ENCODE measurements around the gene E4F1. TPM values are rescaled to one million over a fixed set of nuclear protein-coding genes. Genes with fewer than 3 reads are reported as not detected.

Gene E4F1
- polyA plus RNA-seq, 3 donors: 19.8 to 26.3 (median 23.3) TPM

GRCh38 chr16:2270588-2271470 lies 47.4 kb downstream of the E4F1 start:
- no peak for DNase-seq

DNA sequence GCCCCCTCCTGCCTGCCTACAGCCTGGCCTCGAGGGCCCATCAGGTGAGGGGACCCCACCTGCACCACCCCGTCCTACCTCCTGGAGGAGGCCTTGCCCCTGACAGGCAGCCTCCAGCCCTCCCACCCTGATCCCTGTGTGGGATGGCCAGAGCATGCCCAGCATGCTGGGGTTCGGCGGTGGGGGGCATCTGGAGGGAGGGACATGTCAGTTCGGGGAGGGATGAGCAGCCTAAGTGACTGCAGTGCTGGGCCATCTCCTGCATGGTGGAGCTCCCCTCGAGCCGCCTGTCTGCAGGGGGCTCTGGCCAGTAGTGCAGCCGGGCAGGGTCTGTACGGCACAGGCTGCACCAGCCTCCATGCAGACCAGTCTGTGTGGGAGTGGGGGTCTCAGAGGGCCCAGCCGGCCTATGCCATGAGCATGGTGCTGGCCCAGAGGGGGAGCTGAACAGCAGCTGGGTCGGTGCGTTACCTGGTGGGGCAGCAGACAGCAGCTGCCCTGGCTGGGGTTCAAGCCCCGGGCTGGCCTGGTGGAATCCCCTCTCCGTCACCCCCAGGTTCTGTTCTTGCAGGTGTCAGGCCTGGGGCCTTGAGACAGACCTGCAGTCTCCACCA lies 48.6 kb downstream of the E4F1 start:
- no peak for DNase-seq

DNA sequence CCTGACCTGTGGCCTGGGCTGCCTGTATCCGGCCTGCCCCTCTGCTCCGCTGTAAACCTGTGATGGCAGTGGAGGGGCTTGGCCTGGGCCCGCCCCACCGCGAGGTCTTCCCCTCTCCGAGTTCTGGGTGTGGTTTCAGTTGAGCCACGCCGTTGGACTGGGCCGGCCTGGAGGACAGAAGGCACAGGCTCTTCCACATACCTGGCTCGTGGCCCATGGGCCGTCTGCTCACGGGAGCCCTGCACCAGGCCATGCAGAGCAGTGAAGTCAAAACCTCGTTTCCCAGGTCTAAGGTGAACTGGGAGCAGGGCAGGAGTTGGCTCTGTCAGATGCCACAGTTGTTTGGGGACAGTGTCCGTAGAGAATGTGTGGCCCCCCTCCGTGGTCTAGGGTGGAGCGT lies 50.1 kb downstream of the E4F1 start:
- no peak for DNase-seq

DNA sequence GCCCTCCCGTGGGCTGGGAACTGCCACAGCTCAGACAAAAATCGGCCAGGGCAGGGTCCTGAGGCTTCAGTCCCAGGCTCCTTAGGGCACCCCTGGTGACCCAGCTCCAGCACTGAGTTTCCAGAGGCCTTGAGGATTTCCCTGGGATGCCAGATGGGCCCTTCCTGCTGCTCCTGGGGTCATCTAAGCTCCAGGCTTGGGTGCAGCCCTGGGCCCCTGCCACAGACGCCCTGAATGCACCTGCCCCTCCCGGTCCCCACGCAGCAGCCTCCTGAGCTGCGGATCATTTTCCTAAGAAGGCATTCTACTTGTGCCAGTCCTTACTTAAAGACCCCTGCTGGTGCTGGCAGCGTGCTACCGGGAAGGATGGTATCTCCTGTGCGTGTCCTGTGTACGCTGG lies 50.5 kb downstream of the E4F1 start:
- DNase-seq: no peak

GRCh38 chr16:2275476-2276367 lies 52.3 kb downstream of the E4F1 start:
- no peak for DNase-seq

GRCh38 chr16:2276368-2277195 lies 53.2 kb downstream of the E4F1 start:
- DNase-seq: no peak

DNA sequence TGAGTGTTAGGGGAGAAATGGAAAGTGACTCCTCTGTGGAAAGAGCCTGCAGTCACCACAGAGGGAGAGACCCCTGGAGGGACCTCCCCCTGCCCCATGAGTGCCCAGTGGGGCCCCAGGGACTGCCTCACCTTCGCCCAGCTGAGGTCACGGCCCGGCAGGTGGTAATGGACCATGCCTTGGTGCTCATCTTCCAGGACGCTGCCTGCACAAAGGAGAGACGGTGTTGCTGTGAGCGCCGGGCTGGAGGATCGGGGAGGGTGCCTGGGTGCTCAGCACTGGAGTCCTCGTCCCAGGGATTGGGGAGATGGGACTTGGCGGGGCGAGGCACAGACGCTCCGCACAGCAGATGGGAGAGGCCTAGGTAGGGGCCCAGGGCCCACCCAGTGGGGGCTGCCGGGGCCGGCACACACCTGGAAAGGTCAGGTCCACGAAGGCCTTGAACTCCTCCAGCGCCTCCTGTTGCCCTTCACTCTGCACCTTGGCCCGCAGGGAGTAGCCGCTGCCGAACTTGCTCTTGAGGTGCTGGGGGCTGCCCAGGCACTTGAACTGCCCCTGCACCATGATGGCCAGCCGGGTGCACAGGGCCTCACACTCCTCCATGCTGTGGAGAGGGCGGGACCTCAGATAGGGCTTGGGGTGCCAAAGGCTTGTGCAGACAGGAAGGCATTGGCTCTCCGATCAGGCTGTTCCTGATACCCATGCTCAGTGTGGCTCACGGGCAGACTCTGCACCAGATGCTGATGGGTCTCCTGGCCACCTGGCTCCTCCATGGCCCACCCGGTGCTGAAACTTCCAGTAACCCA lies 54.3 kb downstream of the E4F1 start:
- DNase-seq: no peak

DNA sequence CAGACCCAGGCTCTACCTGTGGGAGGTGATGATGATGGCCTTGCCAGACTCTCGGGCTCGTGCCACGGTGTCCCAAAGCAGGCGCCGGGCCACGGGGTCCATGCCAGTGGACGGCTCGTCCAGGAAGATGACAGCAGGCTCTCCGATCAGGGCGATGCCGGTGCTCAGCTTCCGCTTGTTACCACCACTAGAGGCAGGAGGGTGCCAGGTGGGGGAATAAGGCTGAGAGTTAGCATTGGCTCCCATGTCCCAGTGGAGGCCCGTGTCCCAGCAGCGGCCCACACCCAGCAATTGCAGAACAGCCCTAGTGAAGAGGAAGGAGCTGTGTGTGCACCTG lies 54.8 kb downstream of the E4F1 start:
- no peak for DNase-seq

DNA sequence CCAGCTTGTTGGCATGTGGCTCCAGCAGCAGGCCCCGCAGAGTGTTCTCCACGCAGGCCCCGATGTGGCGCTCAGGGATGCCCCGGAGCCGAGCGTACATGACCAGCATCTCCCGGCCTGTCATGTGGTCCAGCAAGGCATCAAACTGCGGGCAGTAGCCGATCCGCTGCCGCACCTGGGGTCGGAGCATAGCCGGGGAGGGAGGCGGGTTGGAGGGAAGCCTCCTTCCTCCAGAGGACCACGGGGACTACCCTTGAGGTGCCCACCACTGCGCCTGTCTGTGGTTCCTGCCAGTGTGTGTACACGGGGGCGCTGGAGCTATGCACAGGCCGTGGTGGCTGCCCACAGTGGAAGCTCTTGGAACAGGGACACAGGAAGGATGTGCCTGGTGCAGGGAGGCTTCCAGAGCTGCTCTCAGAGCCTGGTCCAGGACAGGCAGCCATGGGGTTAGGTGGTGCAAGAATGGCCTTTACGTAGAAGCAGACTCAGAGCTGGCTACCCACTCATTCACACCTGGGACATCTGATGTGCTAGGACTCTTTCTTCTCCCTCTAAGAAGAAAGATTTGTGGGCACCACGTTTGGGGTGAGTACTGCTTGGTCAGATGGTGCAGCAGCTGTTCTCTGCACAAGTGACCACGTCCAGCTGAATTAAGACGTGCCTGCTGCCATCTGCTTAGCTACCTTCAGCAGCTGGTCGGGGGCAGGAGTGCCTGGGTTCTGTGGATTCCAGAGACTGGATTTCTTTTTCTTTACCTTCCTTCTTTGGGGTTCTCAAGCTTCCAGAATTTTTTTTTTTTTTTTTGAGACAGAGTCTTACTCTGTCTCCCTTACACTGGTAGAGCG lies 55.8 kb downstream of the E4F1 start:
- no peak for DNase-seq

- no peak for DNase-seq
These were observed 57.1 kb downstream of the E4F1 start for GRCh38 chr16:2280461-2280860.

GRCh38 chr16:2280981-2281542 lies 57.7 kb downstream of the E4F1 start:
- no peak for DNase-seq

DNA sequence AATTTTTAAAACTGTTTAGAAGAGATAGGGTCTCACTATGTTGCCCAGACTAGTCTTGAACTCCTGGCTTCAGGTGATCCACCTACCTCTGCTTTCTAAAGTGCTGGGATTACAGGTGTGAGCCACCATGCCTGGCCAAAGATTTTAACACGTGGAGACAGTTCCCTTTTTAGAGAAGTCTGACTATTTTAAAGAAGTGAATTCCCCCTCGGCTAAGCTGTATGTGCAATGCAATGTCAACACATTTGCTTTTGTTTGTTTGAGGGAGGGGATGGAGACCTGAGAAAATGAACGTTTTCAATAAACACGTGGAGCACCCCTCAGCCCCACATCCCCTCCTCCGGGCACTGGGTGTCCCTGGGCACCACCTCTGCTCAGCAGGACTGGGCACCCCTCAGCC lies 58.9 kb downstream of the E4F1 start:
- no peak for DNase-seq

GRCh38 chr16:2282866-2283555 lies 59.6 kb downstream of the E4F1 start:
- DNase-seq: no peak

- no peak for DNase-seq
These were observed 60.8 kb downstream of the E4F1 start for GRCh38 chr16:2284001-2284770.

- DNase-seq: no peak
These were observed 61.6 kb downstream of the E4F1 start for GRCh38 chr16:2284797-2285576.

Data from renal pelvis (tissue), 4 donors.